ENCODE measurements around the gene PCBP3.

The PCBP3 gene

DNA sequence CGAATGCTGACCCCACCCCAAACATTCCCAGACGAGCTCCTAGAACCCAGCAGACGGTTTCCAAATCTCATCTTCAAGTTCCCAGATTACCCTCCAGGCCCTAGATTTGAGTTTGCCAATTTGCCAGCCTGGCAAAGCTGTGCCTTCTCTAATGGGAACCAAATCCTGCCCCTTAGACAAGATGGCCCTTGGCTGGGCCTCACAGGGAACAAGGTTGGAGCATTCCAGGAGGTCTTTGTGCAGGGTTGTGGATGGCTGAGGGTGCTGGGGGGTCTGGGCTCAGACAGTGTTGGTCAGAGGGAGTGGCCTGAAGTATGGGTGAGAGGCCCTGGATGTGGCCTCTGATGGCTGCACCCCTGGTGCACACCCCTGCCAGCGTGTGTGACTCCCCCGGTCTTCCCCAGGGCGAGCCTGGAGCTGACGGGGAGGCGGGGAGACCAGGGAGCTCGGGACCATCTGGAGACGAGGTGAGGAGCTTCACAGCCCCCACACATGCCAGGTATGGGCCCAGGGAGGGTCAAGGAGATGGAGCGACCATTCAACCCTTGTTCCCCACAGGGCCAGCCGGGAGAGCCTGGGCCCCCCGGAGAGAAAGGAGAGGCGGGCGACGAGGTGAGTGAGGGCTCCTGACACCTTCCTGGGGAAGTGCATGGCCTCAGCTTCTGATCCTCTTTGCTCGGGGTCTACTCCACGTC lies 348.2 kb downstream of the PCBP3 start:
- H3K9ac ChIP-seq (ENCODE audit: low read depth, low read length), result no peak overlapping the region
- peaks cover 83% of the 10 kb centered on the region for H3K36me3 ChIP-seq (ENCODE audit: insufficient read depth, low read length)
- no peak overlapping the region for H3K4me2 ChIP-seq (ENCODE audit: low read length)
- no peaks in the 10 kb centered on the region for H3K4me1 ChIP-seq (ENCODE audit: control insufficient read depth, insufficient read depth, low read length)
- no peaks in the 10 kb centered on the region for H3K9me3 ChIP-seq (replicated peaks; ENCODE audit: low read length)
- no peaks in the 10 kb centered on the region for H3K27me3 ChIP-seq (ENCODE audit: control insufficient read depth, insufficient read depth, low read length)
- no peak overlapping the region for H3K4me3 ChIP-seq (ENCODE audit: low read length)
